HUDEP-2 (cell line): Measurements from ENCODE around the gene MS4A3.
A peak's percentile ranks its signal among the peaks of the same experiment; 100 is the strongest.
"Not testable (repeated sequence)": the region's sequence is repeated elsewhere in the genome, so short reads cannot be mapped to it uniquely, and the experiment has no call there.

Experiments used
- DNase-seq, 76 experiments: peaks; one replicate each; lab custom pipeline; 2025; ENCODE audit not compliant: unreplicated experiment in 76 of 76; lab: John Stamatoyannopoulos, UW

The MS4A3 gene

GRCh38 chr11:60056349-60056969 lies at the start of gene MS4A3:
Gene MS4A3 (plus strand): TSS chr11:60056665. CDS start chr11:60061161, 4,496 bp downstream.
- no peak for DNase-seq

DNA sequence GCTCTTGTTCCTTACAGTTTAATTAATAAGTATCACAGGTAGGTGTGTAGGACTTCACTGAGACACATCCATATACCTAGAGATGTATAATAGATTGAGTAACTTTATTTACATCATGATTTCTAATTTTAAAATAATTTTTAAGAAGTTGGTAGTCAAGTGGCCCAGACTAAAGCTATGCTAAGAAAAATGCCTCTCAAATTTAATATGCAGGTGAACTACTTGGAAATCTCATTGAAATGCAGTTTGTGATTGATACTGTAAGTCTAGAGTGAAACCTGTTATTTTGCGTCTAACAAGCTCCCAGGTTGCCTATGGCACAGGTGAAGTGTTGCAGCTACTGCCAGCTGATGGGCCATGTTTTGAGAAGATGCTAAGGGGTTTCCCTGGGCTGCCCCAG lies 39.6 kb upstream of the MS4A3 start, which contains the start of gene OOSP4B:
OOSP4B (plus strand) TSS at position 301 of the 400 bp plus-strand sequence.
- DNase-seq = no peak

- DNase-seq = no peak
Measured at GRCh38 chr11:60018058-60018457, 38.4 kb upstream of the MS4A3 start.

DNA sequence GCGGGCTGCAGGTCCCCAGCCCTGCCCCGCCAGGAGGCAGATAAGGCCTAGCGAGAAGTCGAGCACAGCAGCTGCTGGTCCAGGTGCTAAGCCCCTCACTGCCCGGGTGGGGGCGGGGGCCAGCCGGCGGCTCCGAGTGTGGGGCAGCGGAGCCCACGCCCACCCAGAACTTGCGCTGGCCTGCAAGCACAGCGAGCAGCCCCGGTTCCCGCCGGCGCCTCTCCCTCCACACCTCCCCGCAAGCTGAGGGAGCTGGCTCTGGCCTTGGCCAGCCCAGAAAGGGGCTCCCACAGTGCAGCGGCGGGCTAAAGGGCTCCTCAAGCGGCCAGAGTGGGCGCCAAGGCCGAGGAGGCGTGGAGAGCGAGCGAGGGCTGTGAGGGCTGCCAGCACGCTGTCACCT lies 36.1 kb upstream of the MS4A3 start:
- not testable (repeated sequence) for DNase-seq

- no peak for DNase-seq
Measured at GRCh38 chr11:60029015-60029632, 27.3 kb upstream of the MS4A3 start.

- DNase-seq = no peak
Measured at GRCh38 chr11:60040109-60040508, 16.4 kb upstream of the MS4A3 start, which contains the start of gene OOSP2. Gene OOSP2 (plus strand): TSS chr11:60040409. CDS start chr11:60040460, 51 bp downstream.

DNA sequence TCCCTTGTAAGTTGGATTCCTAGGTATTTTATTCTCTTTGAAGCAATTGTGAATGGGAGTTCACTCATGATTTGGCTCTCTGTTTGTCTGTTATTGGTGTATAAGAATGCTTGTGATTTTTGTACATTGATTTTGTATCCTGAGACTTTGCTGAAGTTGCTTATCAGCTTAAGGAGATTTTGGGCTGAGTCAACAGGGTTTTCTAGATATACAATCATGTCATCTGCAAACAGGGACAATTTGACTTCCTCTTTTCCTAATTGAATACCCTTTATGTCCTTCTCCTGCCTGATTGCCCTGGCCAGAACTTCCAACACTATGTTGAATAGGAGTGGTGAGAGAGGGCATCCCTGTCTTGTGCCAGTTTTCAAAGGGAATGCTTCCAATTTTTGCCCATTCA lies 6.0 kb upstream of the MS4A3 start:
- DNase-seq = not testable (repeated sequence)

GRCh38 chr11:60050839-60051238 lies 5.6 kb upstream of the MS4A3 start:
- DNase-seq = not testable (repeated sequence)

DNA sequence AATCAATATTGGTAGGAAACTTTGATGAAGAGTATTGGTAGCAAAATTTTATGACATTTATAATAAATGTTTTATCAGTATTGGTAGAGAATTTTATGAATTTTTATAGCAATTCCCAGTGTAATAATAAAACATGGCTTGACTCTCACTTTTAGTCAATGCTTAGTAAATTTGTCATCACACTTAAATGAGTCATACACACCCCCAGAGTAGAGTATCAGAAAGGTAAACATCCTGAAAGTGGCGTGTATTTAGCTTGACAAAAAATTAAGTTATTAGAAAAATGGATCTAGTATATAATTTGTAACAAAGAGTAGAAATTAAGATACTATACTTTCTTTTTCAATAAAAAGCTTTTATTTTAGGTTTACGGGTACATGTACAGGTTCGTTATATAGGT lies 2.6 kb downstream of the MS4A3 start:
- DNase-seq = no peak

GRCh38 chr11:60059521-60060240 lies 3.2 kb downstream of the MS4A3 start:
- DNase-seq = no peak

GRCh38 chr11:60064111-60064510 lies 7.6 kb downstream of the MS4A3 start:
- peak in 2 of 76 experiments; percentile 23 to 29 for DNase-seq

DNA sequence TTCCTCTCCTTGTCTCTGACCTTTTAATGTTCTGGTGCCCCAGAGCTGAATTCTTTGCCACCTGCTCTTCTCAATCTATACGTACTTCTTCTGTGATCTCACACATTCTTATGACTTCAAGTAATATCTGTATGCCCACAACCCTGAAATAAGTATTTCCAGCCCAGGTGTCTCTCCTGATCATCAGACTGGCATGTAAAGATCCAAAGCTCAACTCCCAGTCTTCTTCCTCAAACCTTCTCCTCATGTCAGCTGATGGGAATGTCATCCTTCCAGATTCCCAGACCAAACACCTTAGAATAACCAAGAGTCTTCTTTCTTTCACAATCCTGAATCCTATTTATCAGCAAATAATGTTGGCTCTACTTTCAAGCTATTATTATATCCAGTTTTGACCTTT lies 9.3 kb downstream of the MS4A3 start:
- DNase-seq = no peak

DNA sequence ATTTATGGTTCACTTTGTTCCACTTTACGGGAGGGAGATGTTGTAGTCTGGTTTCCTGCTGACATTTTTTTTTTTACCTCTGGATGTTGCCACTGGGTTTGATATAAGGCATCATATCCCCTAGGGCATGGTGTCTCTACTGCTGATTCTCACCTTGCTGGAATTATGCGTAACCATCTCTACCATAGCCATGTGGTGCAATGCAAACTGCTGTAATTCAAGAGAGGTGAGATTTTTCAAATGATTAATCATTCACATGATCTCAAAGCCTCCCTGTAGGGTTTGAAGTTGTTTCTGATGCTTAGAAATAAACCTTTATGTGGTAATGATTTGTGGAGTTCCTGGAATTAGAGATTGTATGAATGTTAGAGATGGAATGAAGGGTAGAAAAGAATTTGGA lies 13.0 kb downstream of the MS4A3 start:
- DNase-seq = no peak

- DNase-seq = not testable (repeated sequence)
Measured at GRCh38 chr11:60071644-60072043, 15.2 kb downstream of the MS4A3 start.

GRCh38 chr11:60077216-60077817 lies 20.9 kb downstream of the MS4A3 start:
- no peak for DNase-seq

DNA sequence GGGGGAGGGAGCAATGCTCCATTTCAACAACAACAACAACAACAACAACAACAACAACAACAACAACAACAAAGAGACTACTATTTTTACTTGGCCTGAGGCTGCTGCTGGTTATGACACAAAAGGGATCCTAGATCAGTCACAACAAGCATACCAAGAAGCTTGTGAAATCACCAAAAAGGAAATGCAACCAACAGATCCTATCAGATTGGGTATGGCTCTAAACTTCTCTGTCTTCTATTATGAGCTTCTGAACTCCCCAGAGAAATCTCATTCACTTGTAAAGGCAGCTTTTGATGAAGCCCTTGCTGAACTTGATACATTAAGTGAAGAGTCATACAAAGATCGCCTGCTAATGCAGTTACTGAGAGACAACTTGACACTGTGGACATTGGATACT lies 21.5 kb downstream of the MS4A3 start:
- no peak for DNase-seq

DNA sequence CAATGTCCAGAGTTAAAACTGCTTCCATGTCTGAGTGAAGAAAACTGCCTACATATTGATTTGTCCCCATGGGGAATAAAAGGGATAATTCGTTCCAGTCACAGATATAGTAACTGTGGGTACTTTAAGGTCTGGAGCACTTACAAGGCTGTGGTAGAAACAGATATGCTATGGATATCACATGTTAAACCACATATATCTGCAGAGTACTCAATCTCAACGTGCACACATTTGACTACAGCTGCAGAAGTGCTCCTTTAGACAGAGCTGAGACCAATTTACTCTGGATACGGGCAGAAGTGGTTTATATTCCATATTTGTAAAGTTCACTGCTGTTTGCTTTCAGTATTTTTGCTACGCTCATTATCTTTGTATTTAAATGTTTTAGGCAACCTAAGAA lies 22.3 kb downstream of the MS4A3 start:
- DNase-seq = peak in 6 of 76 experiments; percentile 8 to 44 (median 14)

DNA sequence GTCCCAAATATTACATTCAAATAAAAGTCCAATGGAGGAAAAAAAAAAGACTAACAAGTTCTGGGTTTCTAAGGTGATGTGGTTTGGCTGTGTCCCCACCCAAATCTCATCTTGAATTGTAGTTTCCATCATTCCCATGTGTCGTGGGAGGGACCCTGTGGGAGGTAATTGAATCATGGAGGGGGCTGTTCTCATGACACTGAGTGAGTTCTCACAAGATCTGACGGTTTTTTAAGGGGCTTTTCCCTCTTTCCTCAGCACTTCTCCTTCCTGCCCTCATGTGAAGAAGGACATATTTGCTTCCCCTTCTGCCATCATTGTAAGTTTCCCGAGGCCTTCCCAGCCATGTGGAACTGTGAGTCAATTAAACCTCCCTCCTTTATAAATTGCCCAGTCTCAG lies 24.1 kb downstream of the MS4A3 start:
- no peak for DNase-seq

DNA sequence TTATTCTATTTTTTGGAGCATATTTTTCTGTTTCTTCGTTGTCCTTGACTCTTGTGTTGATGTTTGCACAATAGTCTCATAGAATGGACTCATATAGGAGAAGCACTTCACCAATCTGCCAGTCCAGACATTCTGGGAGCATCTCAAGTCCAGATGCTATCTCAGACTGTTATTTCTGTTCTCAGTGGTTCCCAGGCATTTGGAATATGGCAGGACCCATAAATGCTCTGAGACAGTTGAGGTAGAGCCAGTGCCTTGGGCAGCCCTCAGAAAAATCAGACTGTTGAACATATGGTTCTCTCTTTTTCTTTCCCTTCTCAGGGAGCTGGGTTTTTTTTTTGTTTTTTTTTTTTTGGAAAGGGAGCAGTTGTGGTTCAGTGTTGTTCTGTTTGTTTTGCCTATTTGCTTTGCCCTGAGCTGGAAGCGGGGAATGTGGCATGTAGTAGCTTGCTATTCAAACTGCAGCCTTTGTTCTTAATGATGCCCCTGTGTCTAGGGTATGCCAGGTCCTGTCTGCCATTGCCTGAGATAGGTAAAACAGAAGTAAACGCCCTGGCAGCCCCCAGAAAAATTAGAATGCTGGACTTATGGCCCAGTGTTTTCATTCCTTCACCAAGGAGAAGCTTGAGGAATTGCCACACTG lies 28.3 kb downstream of the MS4A3 start:
- no peak for DNase-seq

DNA sequence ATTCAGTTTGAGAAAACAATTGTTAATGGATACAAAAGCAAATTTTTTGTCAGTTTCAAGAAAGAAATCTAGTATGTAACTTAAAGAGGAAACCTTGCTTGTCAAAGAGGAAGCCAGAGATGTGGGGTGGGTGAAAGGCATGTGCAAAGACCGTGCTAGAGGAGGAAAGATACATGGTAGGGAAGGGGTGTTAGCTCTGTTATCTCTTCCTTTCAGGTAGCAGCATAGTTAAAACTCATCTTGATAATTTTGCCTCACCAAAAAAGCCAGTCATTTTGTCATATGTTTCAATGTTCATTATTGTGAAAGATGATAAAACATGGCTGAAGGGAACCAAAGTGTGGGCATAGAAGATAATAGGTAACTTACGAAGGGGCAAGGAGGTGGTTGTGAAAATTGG lies 29.4 kb downstream of the MS4A3 start:
- DNase-seq = peak in 2 of 76 experiments; percentile 16 to 17

- peak in 1 of 76 experiments; percentile 26 for DNase-seq
Measured at GRCh38 chr11:60087239-60087638, 30.8 kb downstream of the MS4A3 start.
